Gastroesophageal sphincter (tissue), 3 donors: ENCODE results near the gene TMEFF2.

Experiments
- EP300 ChIP-seq: sonication (generic); formaldehyde crosslinking; IDR thresholded peaks from one replicate; pipeline ENCODE4 v1.6.1; 2017; ENCODE audit warnings: antibody characterized with exemption, mild to moderate bottlenecking
- POLR2A ChIP-seq, 2 donors: fragments of 450-650 bp; IDR thresholded peaks; one replicate each; pipeline ENCODE4 v1.6.1; 2017; ENCODE audit warnings: antibody characterized with exemption in 2 of 2, mild to moderate bottlenecking in 2 of 2, moderate library complexity in 1 of 2
- POLR2AphosphoS5 ChIP-seq: sonication (generic); formaldehyde crosslinking; IDR thresholded peaks from one replicate; pipeline ENCODE4 v1.6.1; 2017; ENCODE audit warnings: antibody characterized with exemption
- TF ChIP-seq, protein P1 (sequence below), 4 experiments: fragments of 200-600 bp in 2 of 4; fragments of 450-650 bp in 2 of 4; sonication (generic) in 1 of 4; IDR thresholded peaks; one replicate each; pipeline ENCODE4 v1.5.1; 2017 to 2019; ENCODE audit warnings: antibody characterized with exemption in 4 of 4, mild to moderate bottlenecking in 2 of 4, moderate library complexity in 2 of 4

DNA sequence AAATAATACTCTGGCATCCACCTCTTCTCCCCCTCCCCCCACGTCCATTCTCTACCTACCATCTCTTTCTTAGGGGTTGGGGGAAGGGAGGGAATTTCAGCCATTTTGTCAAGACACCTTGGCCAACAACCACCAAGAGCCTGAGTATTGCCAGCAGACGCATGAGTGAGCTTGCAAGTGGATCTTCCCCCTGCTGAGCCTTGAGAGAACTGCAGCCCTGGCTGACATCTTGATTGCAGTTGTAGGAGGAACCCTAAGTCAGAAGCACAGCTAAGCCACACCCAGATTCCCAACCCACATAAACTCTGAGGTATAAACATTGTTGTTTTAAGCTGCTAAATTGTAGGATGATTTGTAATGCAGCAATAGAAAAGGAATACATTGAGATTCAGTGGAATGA lies 165.6 kb downstream of the TMEFF2 start:
- TF ChIP-seq, protein P1, sequence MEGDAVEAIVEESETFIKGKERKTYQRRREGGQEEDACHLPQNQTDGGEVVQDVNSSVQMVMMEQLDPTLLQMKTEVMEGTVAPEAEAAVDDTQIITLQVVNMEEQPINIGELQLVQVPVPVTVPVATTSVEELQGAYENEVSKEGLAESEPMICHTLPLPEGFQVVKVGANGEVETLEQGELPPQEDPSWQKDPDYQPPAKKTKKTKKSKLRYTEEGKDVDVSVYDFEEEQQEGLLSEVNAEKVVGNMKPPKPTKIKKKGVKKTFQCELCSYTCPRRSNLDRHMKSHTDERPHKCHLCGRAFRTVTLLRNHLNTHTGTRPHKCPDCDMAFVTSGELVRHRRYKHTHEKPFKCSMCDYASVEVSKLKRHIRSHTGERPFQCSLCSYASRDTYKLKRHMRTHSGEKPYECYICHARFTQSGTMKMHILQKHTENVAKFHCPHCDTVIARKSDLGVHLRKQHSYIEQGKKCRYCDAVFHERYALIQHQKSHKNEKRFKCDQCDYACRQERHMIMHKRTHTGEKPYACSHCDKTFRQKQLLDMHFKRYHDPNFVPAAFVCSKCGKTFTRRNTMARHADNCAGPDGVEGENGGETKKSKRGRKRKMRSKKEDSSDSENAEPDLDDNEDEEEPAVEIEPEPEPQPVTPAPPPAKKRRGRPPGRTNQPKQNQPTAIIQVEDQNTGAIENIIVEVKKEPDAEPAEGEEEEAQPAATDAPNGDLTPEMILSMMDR (IDR thresholded peaks at IDR 0.05) = no peak
- TF ChIP-seq EP300 (no peak), POLR2AphosphoS5 (no peak), POLR2A (IDR thresholded peaks at IDR 0.05) (no peak)
